Type B pancreatic cell (in vitro differentiated cells): ENCODE data around the gene EPHB1. TPM values are rescaled to one million over a fixed set of nuclear protein-coding genes. Genes with fewer than 3 reads are reported as not detected.
"Not testable (repeated sequence)": the region's sequence is repeated elsewhere in the genome, so short reads cannot be mapped to it uniquely, and the experiment has no call there.

Experiments
- DNase-seq: peaks from one replicate; pipeline ENCODE4 v3.0.0; 2021; ENCODE audit warnings: mixed read lengths; ENCODE audit not compliant: unreplicated experiment; ENCODE audit errors: extremely low spot score
- H3K27ac Mint-ChIP-seq: 2 replicates; pipeline ENCODE4 v1.8.0; 2021; ENCODE audit warnings: mild to moderate bottlenecking, mixed read lengths
- H3K27me3 Mint-ChIP-seq: 2 replicates; pipeline ENCODE4 v1.8.0; 2021; ENCODE audit warnings: mixed read lengths
- H3K36me3 Mint-ChIP-seq: 2 replicates; pipeline ENCODE4 v1.8.0; 2021; ENCODE audit warnings: mixed read lengths
- H3K4me1 Mint-ChIP-seq: one replicate; pipeline ENCODE4 v1.8.0; 2021; ENCODE audit warnings: mixed read lengths; ENCODE audit not compliant: unreplicated experiment
- H3K4me3 Mint-ChIP-seq: 2 replicates; pipeline ENCODE4 v1.8.0; 2021; ENCODE audit warnings: mild to moderate bottlenecking, mixed read lengths
- H3K9me3 Mint-ChIP-seq: 2 replicates; pipeline ENCODE4 v1.8.0; 2021; ENCODE audit warnings: mixed read lengths
- total RNA-seq: library from RNA; stranded (reverse); gene quantifications from 2 replicates; pipeline ENCODE4 v1.2.1, GENCODE V29; 2021; ENCODE audit warnings: low replicate concordance
- TF ChIP-seq, protein P1 (sequence below): fragments of 200-600 bp; sonication (generic); conservative IDR thresholded peaks from 2 replicates; pipeline ENCODE4 v1.5.0; 2021; ENCODE audit warnings: antibody characterized with exemption, mild to moderate bottlenecking

Gene EPHB1
- total RNA-seq, 1 donor from 2014 or later = 9.1 TPM

DNA sequence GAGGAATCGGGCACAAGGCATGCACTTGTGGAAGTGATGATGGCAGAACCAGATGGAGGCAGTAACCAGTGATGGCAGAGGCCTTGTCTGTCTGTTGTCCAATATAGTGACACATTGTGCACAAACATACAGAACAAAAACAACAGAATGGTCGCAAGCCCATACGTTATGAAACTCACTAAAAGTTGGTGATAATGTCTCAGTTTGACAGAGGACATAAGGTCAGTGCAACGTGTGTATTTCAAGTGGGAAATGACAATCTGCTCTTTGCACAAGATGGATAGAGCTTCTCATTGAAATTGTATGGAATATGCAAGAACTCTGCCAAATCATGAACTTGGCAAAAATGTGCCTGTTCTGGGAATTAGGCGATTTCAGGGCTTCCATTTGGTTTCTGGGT, 169.2 kb downstream of the EPHB1 start:
- H3K9me3 Mint-ChIP-seq = no peaks in the 10 kb centered on the region
- DNase-seq = no peak
- H3K36me3 Mint-ChIP-seq = peaks cover 3% of the 10 kb centered on the region
- TF ChIP-seq, protein P1, sequence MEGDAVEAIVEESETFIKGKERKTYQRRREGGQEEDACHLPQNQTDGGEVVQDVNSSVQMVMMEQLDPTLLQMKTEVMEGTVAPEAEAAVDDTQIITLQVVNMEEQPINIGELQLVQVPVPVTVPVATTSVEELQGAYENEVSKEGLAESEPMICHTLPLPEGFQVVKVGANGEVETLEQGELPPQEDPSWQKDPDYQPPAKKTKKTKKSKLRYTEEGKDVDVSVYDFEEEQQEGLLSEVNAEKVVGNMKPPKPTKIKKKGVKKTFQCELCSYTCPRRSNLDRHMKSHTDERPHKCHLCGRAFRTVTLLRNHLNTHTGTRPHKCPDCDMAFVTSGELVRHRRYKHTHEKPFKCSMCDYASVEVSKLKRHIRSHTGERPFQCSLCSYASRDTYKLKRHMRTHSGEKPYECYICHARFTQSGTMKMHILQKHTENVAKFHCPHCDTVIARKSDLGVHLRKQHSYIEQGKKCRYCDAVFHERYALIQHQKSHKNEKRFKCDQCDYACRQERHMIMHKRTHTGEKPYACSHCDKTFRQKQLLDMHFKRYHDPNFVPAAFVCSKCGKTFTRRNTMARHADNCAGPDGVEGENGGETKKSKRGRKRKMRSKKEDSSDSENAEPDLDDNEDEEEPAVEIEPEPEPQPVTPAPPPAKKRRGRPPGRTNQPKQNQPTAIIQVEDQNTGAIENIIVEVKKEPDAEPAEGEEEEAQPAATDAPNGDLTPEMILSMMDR = no peak
- no peaks in the 10 kb centered on the region for H3K4me1 Mint-ChIP-seq
- peaks cover 49% of the 10 kb centered on the region for H3K27me3 Mint-ChIP-seq
- H3K27ac Mint-ChIP-seq = no peak overlapping the region
- no peak overlapping the region for H3K4me3 Mint-ChIP-seq

DNA sequence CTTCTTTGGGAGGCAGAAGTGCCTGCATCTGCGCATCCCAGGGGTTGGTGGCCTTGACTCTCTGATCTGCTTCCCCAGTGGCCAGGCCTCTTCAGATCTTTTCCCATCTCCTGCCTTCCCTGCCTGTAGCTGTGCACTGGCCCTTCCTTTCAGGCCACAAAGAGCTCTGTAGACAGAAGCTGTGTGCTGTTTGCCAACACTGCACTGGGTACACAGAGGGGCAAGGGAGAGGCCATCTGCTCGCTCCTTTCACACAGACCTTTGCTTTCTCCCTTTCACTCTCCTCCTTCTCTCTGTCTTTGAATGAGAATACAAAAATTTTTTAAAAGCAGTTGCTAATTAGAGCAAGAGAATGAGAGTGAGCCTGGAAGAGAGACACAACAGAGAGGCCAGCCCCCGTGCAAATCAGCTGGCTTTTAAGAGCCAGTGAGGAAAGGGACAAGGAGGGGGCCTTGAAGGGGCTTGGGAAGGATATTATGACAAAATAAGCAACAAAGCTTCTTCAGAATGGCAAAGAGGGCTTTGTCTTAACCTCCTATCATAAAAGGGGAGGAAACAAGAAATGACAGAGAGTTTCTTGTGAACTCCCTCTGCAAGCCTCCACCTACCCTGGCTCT, 170.9 kb downstream of the EPHB1 start:
- H3K36me3 Mint-ChIP-seq = peaks cover 4% of the 10 kb centered on the region
- H3K27me3 Mint-ChIP-seq = peaks cover 47% of the 10 kb centered on the region
- TF ChIP-seq, protein P1 = no peak
- DNase-seq = no peak
- H3K4me3 Mint-ChIP-seq = no peak overlapping the region
- H3K4me1 Mint-ChIP-seq = no peaks in the 10 kb centered on the region
- no peaks in the 10 kb centered on the region for H3K9me3 Mint-ChIP-seq
- H3K27ac Mint-ChIP-seq = no peak overlapping the region

DNA sequence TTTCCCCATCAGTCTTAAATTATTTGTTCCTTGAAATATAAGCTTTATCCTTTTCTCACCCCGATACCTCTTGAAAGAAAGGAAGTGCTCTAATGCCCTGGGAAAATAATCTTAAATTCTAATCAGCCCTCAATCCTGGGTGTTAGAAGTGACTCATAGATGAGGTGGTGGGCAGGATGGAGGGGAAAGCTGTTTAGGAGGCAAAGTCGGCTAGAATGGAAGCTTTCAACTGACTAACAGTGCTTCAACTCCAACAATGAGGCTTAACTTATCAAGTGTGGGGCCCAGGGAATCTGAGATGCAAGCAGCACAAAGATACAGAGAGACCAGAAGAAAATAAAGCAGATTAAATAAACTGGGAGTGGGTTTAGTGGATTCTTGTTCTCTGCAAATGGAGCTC, 175.8 kb downstream of the EPHB1 start:
- TF ChIP-seq, protein P1 = no peak
- peaks cover 40% of the 10 kb centered on the region for H3K27me3 Mint-ChIP-seq
- H3K9me3 Mint-ChIP-seq = no peaks in the 10 kb centered on the region
- no peak overlapping the region for H3K27ac Mint-ChIP-seq
- no peak for DNase-seq
- H3K4me1 Mint-ChIP-seq = peaks cover 5% of the 10 kb centered on the region
- H3K36me3 Mint-ChIP-seq = peaks cover 4% of the 10 kb centered on the region
- H3K4me3 Mint-ChIP-seq = no peak overlapping the region

DNA sequence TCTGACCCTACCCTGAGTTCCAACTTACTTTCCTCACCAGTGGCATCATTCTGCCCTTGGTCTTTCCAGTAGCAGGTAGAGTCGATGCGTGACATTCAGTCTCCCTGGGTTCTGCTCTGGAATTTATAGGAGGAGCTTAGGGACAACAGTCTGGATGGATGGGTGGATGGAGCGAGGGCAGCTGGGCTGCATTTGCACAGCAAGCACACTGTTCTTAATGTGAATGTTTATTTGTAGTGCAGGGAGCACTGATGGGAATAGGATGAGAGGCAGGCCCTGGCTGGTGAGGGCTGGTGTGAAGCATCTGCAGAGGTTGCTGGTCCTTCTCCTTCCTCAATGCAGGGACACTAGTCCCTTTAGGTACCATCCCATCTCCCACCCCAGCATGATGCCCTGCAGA, 176.2 kb downstream of the EPHB1 start:
- no peaks in the 10 kb centered on the region for H3K9me3 Mint-ChIP-seq
- no peak for DNase-seq
- TF ChIP-seq, protein P1 = no peak
- no peak overlapping the region for H3K4me3 Mint-ChIP-seq
- H3K27me3 Mint-ChIP-seq = peaks cover 41% of the 10 kb centered on the region
- no peak overlapping the region for H3K27ac Mint-ChIP-seq
- H3K36me3 Mint-ChIP-seq = peaks cover 4% of the 10 kb centered on the region
- peaks cover 5% of the 10 kb centered on the region for H3K4me1 Mint-ChIP-seq

DNA sequence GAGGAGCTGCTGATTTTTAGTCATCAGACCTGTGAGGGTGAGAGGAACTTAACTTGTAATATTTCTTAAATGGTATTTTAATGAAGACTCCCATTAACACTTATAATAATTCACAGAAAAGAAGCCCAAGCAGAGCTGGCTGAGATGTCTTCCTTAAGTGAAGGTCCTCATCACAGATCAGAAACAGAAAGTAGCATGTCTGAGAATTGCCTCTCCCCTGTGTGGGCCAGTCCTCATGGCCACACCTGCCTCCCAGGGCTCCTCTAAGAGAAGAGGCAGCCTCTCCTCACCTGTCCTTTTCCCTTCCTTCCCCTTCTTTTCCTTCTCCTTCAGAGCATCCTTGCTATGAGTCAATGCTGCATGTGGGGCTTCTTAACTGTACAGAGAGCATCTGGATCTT, 176.8 kb downstream of the EPHB1 start:
- not testable (repeated sequence) for H3K4me1 Mint-ChIP-seq, DNase-seq, H3K4me3 Mint-ChIP-seq, H3K36me3 Mint-ChIP-seq, H3K9me3 Mint-ChIP-seq, H3K27ac Mint-ChIP-seq
- peaks cover 44% of the 10 kb centered on the region for H3K27me3 Mint-ChIP-seq

DNA sequence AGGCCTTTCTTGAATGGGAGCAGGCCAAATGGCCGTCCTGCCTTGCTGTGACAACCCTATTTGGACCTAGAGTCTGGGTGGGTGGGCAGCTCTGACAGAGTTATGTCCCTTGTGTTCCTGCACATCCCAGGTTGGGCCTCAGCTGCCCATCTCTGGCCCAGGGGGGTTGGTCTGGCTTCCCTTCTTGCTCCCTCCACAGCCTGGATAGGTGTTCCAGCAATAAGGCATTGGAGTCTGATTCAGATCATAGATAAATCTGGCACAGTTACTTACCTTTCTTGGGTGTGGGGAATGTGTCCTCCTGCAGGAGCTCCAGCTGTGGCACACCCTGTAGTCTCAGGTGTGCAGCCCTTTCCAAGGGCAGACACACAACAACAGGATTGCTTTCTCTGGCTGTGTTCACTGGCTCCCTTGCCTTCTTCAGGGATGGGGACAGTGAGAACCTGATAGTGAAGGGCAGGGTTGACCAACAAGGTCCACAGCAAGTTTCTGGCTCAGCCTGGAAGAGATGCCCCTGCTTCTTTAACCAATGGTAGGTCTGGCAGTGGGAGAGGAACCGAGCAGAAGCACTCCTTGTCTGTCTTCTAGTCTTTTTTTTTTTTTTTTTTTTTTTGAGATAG, 177.9 kb downstream of the EPHB1 start:
- Mint-ChIP-seq H3K27me3 (peaks cover 42% of the 10 kb centered on the region), H3K36me3 (peaks cover 4% of the 10 kb centered on the region), H3K4me1 (peaks cover 5% of the 10 kb centered on the region), H3K4me3 (no peak overlapping the region), H3K9me3 (no peaks in the 10 kb centered on the region), H3K27ac (no peak overlapping the region)
- DNase-seq = no peak
- TF ChIP-seq, protein P1 = no peak
